ENCODE measurements around the gene KIF1B. TPM values are rescaled to one million over a fixed set of nuclear protein-coding genes. Genes with fewer than 3 reads are reported as not detected.

Gene KIF1B
- total and polyA plus RNA-seq, 2 experiments from 2014 or later, result 21.5 to 68.4 TPM

DNA sequence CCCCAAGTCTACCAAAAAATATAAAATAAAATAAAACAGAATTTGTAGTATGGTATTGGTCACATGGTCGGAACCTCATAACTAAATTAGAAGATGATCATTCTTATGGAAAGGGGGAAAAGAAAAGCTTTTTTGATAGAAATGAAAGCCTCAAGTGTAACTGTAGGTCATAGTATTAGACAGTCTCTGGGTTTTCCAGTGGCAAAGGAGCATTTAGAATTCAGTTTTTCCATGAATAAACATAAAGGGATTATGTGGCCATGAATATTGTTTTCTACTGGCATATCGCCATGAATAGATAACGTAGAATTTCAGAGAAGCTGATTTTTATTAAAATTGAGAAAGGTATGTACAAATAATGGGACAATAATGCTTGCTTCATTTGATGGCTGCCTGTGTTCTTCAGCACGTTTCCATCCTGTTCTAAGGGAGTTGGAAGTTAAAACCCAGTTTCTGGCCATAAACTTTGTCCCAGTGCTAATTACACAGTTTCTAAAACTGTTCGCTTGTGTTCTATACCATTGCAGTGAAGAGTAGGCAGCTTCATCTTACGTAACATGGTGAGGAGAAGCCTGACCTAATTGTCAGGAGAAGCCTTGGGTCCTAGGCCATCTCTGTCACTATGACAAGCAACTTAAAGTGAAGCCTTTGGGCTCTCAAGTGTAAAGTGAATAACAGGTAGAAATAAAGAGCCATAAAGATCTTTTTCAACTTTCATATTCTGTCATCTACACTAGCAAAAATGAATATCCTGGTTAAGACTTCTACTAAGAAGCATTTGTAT, 118.0 kb downstream of the KIF1B start:
- DNase-seq (ENCODE audit: low spot score) (no peak), ATAC-seq (no peak)
- Mint-ChIP-seq H3K27ac (no peak overlapping the region), H3K4me3 (no peak overlapping the region), H3K9me3 (no peaks in the 10 kb centered on the region), H3K36me3 (ENCODE audit: low read depth) (peaks cover 11% of the 10 kb centered on the region; the same call in 2 of the 3 replicates), H3K4me1 (0 out of 3 replicates have a peak, but pooled peaks cover 4% of the 10 kb centered on the region), H3K27me3 (ENCODE audit: insufficient read depth, low read depth, poor library complexity) (no peaks in the 10 kb centered on the region)
- no peak overlapping the region for H3K4me2 ChIP-seq
- no peaks in the 10 kb centered on the region for H3K79me2 ChIP-seq (replicated peaks; ENCODE audit: insufficient read depth)
- no peak overlapping the region for H2AFZ ChIP-seq
- H3K36me3 ChIP-seq (ENCODE audit: insufficient read depth), result peaks cover 5% of the 10 kb centered on the region; the same call in 1 of the 2 replicates
- TF ChIP-seq, protein P1, sequence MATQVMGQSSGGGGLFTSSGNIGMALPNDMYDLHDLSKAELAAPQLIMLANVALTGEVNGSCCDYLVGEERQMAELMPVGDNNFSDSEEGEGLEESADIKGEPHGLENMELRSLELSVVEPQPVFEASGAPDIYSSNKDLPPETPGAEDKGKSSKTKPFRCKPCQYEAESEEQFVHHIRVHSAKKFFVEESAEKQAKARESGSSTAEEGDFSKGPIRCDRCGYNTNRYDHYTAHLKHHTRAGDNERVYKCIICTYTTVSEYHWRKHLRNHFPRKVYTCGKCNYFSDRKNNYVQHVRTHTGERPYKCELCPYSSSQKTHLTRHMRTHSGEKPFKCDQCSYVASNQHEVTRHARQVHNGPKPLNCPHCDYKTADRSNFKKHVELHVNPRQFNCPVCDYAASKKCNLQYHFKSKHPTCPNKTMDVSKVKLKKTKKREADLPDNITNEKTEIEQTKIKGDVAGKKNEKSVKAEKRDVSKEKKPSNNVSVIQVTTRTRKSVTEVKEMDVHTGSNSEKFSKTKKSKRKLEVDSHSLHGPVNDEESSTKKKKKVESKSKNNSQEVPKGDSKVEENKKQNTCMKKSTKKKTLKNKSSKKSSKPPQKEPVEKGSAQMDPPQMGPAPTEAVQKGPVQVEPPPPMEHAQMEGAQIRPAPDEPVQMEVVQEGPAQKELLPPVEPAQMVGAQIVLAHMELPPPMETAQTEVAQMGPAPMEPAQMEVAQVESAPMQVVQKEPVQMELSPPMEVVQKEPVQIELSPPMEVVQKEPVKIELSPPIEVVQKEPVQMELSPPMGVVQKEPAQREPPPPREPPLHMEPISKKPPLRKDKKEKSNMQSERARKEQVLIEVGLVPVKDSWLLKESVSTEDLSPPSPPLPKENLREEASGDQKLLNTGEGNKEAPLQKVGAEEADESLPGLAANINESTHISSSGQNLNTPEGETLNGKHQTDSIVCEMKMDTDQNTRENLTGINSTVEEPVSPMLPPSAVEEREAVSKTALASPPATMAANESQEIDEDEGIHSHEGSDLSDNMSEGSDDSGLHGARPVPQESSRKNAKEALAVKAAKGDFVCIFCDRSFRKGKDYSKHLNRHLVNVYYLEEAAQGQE (IDR thresholded peaks at IDR 0.05; ENCODE audit: unreplicated experiment), result no peak
- TF ChIP-seq, protein P2, sequence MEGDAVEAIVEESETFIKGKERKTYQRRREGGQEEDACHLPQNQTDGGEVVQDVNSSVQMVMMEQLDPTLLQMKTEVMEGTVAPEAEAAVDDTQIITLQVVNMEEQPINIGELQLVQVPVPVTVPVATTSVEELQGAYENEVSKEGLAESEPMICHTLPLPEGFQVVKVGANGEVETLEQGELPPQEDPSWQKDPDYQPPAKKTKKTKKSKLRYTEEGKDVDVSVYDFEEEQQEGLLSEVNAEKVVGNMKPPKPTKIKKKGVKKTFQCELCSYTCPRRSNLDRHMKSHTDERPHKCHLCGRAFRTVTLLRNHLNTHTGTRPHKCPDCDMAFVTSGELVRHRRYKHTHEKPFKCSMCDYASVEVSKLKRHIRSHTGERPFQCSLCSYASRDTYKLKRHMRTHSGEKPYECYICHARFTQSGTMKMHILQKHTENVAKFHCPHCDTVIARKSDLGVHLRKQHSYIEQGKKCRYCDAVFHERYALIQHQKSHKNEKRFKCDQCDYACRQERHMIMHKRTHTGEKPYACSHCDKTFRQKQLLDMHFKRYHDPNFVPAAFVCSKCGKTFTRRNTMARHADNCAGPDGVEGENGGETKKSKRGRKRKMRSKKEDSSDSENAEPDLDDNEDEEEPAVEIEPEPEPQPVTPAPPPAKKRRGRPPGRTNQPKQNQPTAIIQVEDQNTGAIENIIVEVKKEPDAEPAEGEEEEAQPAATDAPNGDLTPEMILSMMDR (conservative IDR thresholded peaks at IDR 0.05; ENCODE audit: low read depth in 2 of 2), result no peak
- TF ChIP-seq NANOG (IDR thresholded peaks at IDR 0.05; ENCODE audit: borderline replicate concordance) (no peak), POLR2AphosphoS5 (IDR thresholded peaks at IDR 0.05; ENCODE audit: low read depth) (no peak), STAT1 (IDR thresholded peaks at IDR 0.05; ENCODE audit: unreplicated experiment) (no peak), ZNF331 (CRISPR knock-in tag; IDR thresholded peaks at IDR 0.05; ENCODE audit: low read depth) (no peak), CREB1 (CRISPR knock-in tag; IDR thresholded peaks at IDR 0.05; ENCODE audit: low read depth) (no peak), ZNF114 (CRISPR knock-in tag; IDR thresholded peaks at IDR 0.05) (no peak), EZH2 (IDR thresholded peaks at IDR 0.05; ENCODE audit: low read depth, unreplicated experiment) (no peak), JUNB (IDR thresholded peaks at IDR 0.05; ENCODE audit: unreplicated experiment) (no peak), EZH2phosphoT487 (IDR thresholded peaks at IDR 0.05; ENCODE audit: unreplicated experiment) (no peak)
- TF ChIP-seq, protein P3, sequence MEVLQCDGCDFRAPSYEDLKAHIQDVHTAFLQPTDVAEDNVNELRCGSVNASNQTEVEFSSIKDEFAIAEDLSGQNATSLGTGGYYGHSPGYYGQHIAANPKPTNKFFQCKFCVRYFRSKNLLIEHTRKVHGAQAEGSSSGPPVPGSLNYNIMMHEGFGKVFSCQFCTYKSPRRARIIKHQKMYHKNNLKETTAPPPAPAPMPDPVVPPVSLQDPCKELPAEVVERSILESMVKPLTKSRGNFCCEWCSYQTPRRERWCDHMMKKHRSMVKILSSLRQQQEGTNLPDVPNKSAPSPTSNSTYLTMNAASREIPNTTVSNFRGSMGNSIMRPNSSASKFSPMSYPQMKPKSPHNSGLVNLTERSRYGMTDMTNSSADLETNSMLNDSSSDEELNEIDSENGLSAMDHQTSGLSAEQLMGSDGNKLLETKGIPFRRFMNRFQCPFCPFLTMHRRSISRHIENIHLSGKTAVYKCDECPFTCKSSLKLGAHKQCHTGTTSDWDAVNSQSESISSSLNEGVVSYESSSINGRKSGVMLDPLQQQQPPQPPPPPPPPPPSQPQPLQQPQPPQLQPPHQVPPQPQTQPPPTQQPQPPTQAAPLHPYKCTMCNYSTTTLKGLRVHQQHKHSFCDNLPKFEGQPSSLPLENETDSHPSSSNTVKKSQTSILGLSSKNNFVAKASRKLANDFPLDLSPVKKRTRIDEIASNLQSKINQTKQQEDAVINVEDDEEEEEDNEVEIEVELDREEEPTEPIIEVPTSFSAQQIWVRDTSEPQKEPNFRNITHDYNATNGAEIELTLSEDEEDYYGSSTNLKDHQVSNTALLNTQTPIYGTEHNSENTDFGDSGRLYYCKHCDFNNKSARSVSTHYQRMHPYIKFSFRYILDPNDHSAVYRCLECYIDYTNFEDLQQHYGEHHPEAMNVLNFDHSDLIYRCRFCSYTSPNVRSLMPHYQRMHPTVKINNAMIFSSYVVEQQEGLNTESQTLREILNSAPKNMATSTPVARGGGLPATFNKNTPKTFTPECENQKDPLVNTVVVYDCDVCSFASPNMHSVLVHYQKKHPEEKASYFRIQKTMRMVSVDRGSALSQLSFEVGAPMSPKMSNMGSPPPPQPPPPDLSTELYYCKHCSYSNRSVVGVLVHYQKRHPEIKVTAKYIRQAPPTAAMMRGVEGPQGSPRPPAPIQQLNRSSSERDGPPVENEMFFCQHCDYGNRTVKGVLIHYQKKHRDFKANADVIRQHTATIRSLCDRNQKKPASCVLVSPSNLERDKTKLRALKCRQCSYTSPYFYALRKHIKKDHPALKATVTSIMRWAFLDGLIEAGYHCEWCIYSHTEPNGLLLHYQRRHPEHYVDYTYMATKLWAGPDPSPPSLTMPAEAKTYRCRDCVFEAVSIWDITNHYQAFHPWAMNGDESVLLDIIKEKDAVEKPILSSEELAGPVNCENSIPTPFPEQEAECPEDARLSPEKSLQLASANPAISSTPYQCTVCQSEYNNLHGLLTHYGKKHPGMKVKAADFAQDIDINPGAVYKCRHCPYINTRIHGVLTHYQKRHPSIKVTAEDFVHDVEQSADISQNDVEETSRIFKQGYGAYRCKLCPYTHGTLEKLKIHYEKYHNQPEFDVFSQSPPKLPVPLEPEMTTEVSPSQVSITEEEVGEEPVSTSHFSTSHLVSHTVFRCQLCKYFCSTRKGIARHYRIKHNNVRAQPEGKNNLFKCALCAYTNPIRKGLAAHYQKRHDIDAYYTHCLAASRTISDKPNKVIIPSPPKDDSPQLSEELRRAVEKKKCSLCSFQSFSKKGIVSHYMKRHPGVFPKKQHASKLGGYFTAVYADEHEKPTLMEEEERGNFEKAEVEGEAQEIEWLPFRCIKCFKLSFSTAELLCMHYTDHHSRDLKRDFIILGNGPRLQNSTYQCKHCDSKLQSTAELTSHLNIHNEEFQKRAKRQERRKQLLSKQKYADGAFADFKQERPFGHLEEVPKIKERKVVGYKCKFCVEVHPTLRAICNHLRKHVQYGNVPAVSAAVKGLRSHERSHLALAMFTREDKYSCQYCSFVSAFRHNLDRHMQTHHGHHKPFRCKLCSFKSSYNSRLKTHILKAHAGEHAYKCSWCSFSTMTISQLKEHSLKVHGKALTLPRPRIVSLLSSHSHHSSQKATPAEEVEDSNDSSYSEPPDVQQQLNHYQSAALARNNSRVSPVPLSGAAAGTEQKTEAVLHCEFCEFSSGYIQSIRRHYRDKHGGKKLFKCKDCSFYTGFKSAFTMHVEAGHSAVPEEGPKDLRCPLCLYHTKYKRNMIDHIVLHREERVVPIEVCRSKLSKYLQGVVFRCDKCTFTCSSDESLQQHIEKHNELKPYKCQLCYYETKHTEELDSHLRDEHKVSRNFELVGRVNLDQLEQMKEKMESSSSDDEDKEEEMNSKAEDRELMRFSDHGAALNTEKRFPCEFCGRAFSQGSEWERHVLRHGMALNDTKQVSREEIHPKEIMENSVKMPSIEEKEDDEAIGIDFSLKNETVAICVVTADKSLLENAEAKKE (CRISPR knock-in tag; IDR thresholded peaks at IDR 0.05), result no peak
- TF ChIP-seq, protein P4, sequence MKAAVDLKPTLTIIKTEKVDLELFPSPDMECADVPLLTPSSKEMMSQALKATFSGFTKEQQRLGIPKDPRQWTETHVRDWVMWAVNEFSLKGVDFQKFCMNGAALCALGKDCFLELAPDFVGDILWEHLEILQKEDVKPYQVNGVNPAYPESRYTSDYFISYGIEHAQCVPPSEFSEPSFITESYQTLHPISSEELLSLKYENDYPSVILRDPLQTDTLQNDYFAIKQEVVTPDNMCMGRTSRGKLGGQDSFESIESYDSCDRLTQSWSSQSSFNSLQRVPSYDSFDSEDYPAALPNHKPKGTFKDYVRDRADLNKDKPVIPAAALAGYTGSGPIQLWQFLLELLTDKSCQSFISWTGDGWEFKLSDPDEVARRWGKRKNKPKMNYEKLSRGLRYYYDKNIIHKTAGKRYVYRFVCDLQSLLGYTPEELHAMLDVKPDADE (IDR thresholded peaks at IDR 0.05), result no peak
- H3K4me1 ChIP-seq (ENCODE audit: insufficient read depth), result no peaks in the 10 kb centered on the region; the same call in 1 of the 2 replicates
- no peaks in the 10 kb centered on the region for H3K9me2 ChIP-seq (ENCODE audit: insufficient read depth)
- no peaks in the 10 kb centered on the region for H3K27me3 ChIP-seq (ENCODE audit: insufficient read depth)
- H3K4me3 ChIP-seq, result no peak overlapping the region
- no peak overlapping the region; the same call in 1 of the 2 replicates for H3K27ac ChIP-seq (ENCODE audit: low read depth)
- H3F3A ChIP-seq (replicated peaks; ENCODE audit: low read depth), result no peaks in the 10 kb centered on the region; the same call in 1 of the 2 replicates
- no peaks in the 10 kb centered on the region for H4K20me1 ChIP-seq (replicated peaks; ENCODE audit: insufficient read depth)
